HepG2 (cell line): ENCODE measurements around the gene KIAA0232. TPM values are rescaled to one million over a fixed set of nuclear protein-coding genes. Genes with fewer than 3 reads are reported as not detected.

Experiments used
- AGO2 ChIP-seq: fragments of 200-400 bp; formaldehyde crosslinking; optimal IDR thresholded peaks from 2 replicates; pipeline ENCODE3; 2017; ENCODE audit warnings: mild to moderate bottlenecking, low read depth, low read length, moderate library complexity
- FOXC1 ChIP-seq: sonication (generic); formaldehyde crosslinking; IDR thresholded peaks from 2 replicates; pipeline ENCODE4 v1.8.0; 2022; ENCODE audit warnings: mild to moderate bottlenecking, missing genetic modification reagents, borderline replicate concordance
- HDAC1 ChIP-seq: sonication (generic); formaldehyde crosslinking; IDR thresholded peaks from 2 replicates; pipeline ENCODE4 v1.5.1; 2020; ENCODE audit warnings: mild to moderate bottlenecking, missing genetic modification reagents
- RFXANK ChIP-seq: IDR thresholded peaks from 2 replicates; pipeline ENCODE4 v1.6.1; 2016
- TMF1 ChIP-seq: sonication (generic); formaldehyde crosslinking; IDR thresholded peaks from 2 replicates; pipeline ENCODE4 v1.8.1; 2022; ENCODE audit warnings: low read depth, missing genetic modification reagents
- XRCC5 ChIP-seq: fragments of 200-400 bp; formaldehyde crosslinking; optimal IDR thresholded peaks from 2 replicates; pipeline ENCODE3; 2017; ENCODE audit warnings: mild to moderate bottlenecking, low read length
- ZNF552 ChIP-seq: sonication (generic); formaldehyde crosslinking; IDR thresholded peaks from 2 replicates; pipeline ENCODE4 v1.9.0; 2022; ENCODE audit warnings: missing genetic modification reagents, mild to moderate bottlenecking, borderline replicate concordance
- ZNF646 ChIP-seq: sonication (generic); formaldehyde crosslinking; IDR thresholded peaks from 2 replicates; pipeline ENCODE4 v1.9.0; 2021; ENCODE audit warnings: mild to moderate bottlenecking, missing genetic modification reagents
- ZNF850 ChIP-seq: sonication (generic); formaldehyde crosslinking; conservative IDR thresholded peaks from 2 replicates; pipeline ENCODE4 v1.9.0; 2021; ENCODE audit warnings: mild to moderate bottlenecking, missing genetic modification reagents
- polyA plus RNA-seq, 8 experiments: library from polyadenylated mRNA; depleted of rRNA in 3 of 8; stranded (reverse) in 7 of 8; unstranded in 1 of 8; fragments of >200 nt; fragmentation: Illumina TruSeq in 4 of 8; extraction: Trizol in 4 of 8; gene quantifications; 2 replicates each; pipeline versions ENCODE4 v1.2.1 to v1.2.3, GENCODE V29; 2011 to 2016; ENCODE audit warnings: low read depth in 4 of 8, missing spikeins in 1 of 8, mixed read lengths in 1 of 8; ENCODE audit not compliant: insufficient read depth in 1 of 8
- total RNA-seq, 5 experiments: library from RNA; depleted of rRNA; stranded (reverse); fragments of >200 nt; fragmentation: Illumina TruSeq; extraction: Trizol; gene quantifications; 2 replicates each; pipeline ENCODE4 v1.2.3, GENCODE V29; 2016; ENCODE audit warnings: low read depth in 1 of 5
- TF ChIP-seq, protein P1 (sequence below), 2 experiments: fragments of 450-650 bp in 1 of 2; sonication (generic) in 1 of 2; formaldehyde crosslinking in 1 of 2; IDR thresholded peaks; 2 replicates each; pipeline versions ENCODE4 v1.6.1 to v1.8.0; 2016 to 2022; ENCODE audit warnings: antibody characterized with exemption in 1 of 2, mild to moderate bottlenecking in 1 of 2, missing genetic modification reagents in 1 of 2
- TF ChIP-seq, protein P2 (sequence below): sonication (generic); formaldehyde crosslinking; conservative IDR thresholded peaks from 2 replicates; pipeline ENCODE4 v1.8.1; 2023; ENCODE audit warnings: missing genetic modification reagents

KIAA0232 gene
- total and polyA plus RNA-seq, 2 of the 13 experiments (the other 11 are each of a cell fraction or from before 2014, with no cell fraction given), result 7.8 to 17.1 TPM

DNA sequence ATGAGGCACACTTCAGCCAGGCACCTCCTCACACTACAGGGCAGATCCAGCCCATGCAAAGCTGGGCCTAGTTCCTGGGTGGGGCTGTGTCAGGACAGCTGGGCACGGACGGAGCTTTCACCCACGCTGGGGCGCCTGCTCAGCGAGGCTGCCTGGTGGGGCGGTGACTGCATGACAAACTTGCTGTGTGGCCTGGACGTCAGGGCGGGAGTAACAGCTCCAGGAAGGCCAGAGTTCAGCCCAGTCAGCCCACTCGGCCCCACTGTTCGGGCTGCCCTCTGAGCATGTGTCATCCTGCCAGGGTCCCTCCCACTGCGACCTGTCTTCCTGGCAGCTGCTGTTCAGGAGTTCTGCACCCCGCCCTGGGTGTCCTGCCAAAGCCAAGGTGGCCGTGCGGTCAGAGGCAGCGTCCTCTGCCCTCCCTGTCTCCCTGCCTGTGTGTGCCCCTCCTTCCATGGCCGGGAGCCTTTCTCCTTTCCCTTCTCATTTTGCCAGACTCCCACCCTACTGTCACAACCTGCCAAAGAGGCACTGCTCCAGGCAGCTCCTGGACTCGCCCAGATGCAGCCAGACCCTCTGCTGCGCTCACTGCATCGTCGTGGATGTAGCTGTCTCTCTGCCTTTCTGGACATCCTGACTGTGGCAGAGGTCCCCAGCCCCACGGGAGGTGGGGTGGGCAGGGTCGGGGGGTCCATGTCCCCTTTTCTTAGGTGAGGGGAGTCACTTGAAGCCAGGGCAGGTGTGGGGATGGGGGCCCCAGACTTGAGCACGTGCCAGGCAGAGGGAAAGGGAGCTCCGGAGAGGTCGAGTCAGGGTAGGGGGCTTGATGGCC is 33.0 kb upstream of the KIAA0232 start (continued):
- TF ChIP-seq, protein P1, sequence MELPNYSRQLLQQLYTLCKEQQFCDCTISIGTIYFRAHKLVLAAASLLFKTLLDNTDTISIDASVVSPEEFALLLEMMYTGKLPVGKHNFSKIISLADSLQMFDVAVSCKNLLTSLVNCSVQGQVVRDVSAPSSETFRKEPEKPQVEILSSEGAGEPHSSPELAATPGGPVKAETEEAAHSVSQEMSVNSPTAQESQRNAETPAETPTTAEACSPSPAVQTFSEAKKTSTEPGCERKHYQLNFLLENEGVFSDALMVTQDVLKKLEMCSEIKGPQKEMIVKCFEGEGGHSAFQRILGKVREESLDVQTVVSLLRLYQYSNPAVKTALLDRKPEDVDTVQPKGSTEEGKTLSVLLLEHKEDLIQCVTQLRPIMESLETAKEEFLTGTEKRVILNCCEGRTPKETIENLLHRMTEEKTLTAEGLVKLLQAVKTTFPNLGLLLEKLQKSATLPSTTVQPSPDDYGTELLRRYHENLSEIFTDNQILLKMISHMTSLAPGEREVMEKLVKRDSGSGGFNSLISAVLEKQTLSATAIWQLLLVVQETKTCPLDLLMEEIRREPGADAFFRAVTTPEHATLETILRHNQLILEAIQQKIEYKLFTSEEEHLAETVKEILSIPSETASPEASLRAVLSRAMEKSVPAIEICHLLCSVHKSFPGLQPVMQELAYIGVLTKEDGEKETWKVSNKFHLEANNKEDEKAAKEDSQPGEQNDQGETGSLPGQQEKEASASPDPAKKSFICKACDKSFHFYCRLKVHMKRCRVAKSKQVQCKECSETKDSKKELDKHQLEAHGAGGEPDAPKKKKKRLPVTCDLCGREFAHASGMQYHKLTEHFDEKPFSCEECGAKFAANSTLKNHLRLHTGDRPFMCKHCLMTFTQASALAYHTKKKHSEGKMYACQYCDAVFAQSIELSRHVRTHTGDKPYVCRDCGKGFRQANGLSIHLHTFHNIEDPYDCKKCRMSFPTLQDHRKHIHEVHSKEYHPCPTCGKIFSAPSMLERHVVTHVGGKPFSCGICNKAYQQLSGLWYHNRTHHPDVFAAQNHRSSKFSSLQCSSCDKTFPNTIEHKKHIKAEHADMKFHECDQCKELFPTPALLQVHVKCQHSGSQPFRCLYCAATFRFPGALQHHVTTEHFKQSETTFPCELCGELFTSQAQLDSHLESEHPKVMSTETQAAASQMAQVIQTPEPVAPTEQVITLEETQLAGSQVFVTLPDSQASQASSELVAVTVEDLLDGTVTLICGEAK (IDR thresholded peaks at IDR 0.05), result no peak
- TF ChIP-seq, protein P1 (CRISPR knock-in tag; IDR thresholded peaks at IDR 0.05), result no peak; the same call in 1 of the 2 replicates
- TF ChIP-seq XRCC5 (peak; percentile 86), ZNF850 (CRISPR knock-in tag) (no peak), ZNF552 (peak; percentile 85; the same call in 1 of the 2 replicates), HDAC1 (CRISPR knock-in tag) (peak; percentile 94), TMF1 (CRISPR knock-in tag) (no peak), AGO2 (no peak), ZNF646 (CRISPR knock-in tag) (no peak), FOXC1 (CRISPR knock-in tag) (peak; percentile 62), RFXANK (CRISPR knock-in tag) (no peak)
- TF ChIP-seq, protein P2, sequence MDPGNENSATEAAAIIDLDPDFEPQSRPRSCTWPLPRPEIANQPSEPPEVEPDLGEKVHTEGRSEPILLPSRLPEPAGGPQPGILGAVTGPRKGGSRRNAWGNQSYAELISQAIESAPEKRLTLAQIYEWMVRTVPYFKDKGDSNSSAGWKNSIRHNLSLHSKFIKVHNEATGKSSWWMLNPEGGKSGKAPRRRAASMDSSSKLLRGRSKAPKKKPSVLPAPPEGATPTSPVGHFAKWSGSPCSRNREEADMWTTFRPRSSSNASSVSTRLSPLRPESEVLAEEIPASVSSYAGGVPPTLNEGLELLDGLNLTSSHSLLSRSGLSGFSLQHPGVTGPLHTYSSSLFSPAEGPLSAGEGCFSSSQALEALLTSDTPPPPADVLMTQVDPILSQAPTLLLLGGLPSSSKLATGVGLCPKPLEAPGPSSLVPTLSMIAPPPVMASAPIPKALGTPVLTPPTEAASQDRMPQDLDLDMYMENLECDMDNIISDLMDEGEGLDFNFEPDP (CRISPR knock-in tag), result 0 out of 2 replicates have a peak, but pooled peaks have one; percentile 83
